Nephron (organoid): ENCODE measurements around the gene ATP5F1B.
A peak's percentile ranks its signal among the peaks of the same experiment; 100 is the strongest.

Experiments used
- H3K27ac Mint-ChIP-seq, 3 experiments: 2 replicates each; pipeline ENCODE4 v1.8.0; 2020; ENCODE audit warnings: mixed read lengths in 3 of 3, mild to moderate bottlenecking in 2 of 3, moderate library complexity in 1 of 3
- H3K27me3 Mint-ChIP-seq: 2 replicates; pipeline ENCODE4 v1.8.0; 2021; ENCODE audit warnings: low read depth, mild to moderate bottlenecking, moderate library complexity, mixed read lengths
- H3K36me3 Mint-ChIP-seq: 2 replicates; pipeline ENCODE4 v1.8.0; 2020; ENCODE audit warnings: low read depth, mixed read lengths
- H3K4me1 Mint-ChIP-seq: 2 replicates; pipeline ENCODE4 v1.8.0; 2020; ENCODE audit warnings: mixed read lengths
- H3K4me3 Mint-ChIP-seq, 3 experiments: 2 replicates each; pipeline ENCODE4 v1.8.0; 2020; ENCODE audit warnings: mild to moderate bottlenecking in 3 of 3, mixed read lengths in 3 of 3, moderate library complexity in 2 of 3
- H3K9me3 Mint-ChIP-seq: 2 replicates; pipeline ENCODE4 v1.8.0; 2020; ENCODE audit warnings: mixed read lengths
- CTCF ChIP-seq, 3 experiments: fragments of 200-600 bp; sonication (generic); IDR thresholded peaks; one replicate each; pipeline ENCODE4 v1.5.0; 2021; ENCODE audit warnings: antibody characterized with exemption in 3 of 3; ENCODE audit not compliant: unreplicated experiment in 3 of 3

The ATP5F1B gene

GRCh38 chr12:56645717-56646446 is at the start of gene ATP5F1B:
TSS of gene ATP5F1B (minus strand) at chr12:56645984. CDS start at chr12:56645963, 21 bp downstream.
- Mint-ChIP-seq H3K4me3 (peak within 1 kb of the TSS; percentile 83 to 100 (median 99)), H3K4me1 (peaks cover 18% of the 10 kb centered on the region), H3K27ac (peak within 1 kb of the TSS; percentile 90 to 98 (median 98)), H3K36me3 (peaks cover 41% of the 10 kb centered on the region), H3K27me3 (no peaks in the 10 kb centered on the region), H3K9me3 (no peaks in the 10 kb centered on the region)
- TF ChIP-seq CTCF (IDR thresholded peaks at IDR 0.05; ENCODE audit: unreplicated experiment in 3 of 3), result no peak

- Mint-ChIP-seq H3K27me3 (no peaks in the 10 kb centered on the region), H3K4me1 (peaks cover 18% of the 10 kb centered on the region), H3K27ac (no peak overlapping the region), H3K4me3 (peak overlapping the region in 1 of 3 experiments; percentile 39), H3K9me3 (no peaks in the 10 kb centered on the region), H3K36me3 (no peaks in the 10 kb centered on the region)
- TF ChIP-seq CTCF (IDR thresholded peaks at IDR 0.05; ENCODE audit: unreplicated experiment in 3 of 3), result no peak
Measured at GRCh38 chr12:56694161-56694560, 48.4 kb upstream of the ATP5F1B start.

- Mint-ChIP-seq H3K4me3 (peak overlapping the region; percentile 99 to 100 (median 99)), H3K9me3 (no peaks in the 10 kb centered on the region), H3K36me3 (peaks cover 19% of the 10 kb centered on the region), H3K27me3 (no peaks in the 10 kb centered on the region), H3K4me1 (peaks cover 26% of the 10 kb centered on the region), H3K27ac (peak overlapping the region; percentile 99 to 100 (median 99))
- no peak for TF ChIP-seq CTCF (IDR thresholded peaks at IDR 0.05; ENCODE audit: unreplicated experiment in 3 of 3)
Measured at GRCh38 chr12:56688846-56689109, 43.0 kb upstream of the ATP5F1B start.

- Mint-ChIP-seq H3K27ac (peak within 1 kb of the TSS; percentile 99 to 100 (median 99)), H3K4me1 (peaks cover 27% of the 10 kb centered on the region), H3K27me3 (no peaks in the 10 kb centered on the region), H3K9me3 (no peaks in the 10 kb centered on the region), H3K36me3 (peaks cover 20% of the 10 kb centered on the region), H3K4me3 (peak within 1 kb of the TSS; percentile 99 to 100 (median 99))
- no peak for TF ChIP-seq CTCF (IDR thresholded peaks at IDR 0.05; ENCODE audit: unreplicated experiment in 3 of 3)
Measured at GRCh38 chr12:56688129-56688845, 42.5 kb upstream of the ATP5F1B start, which contains the start of gene PTGES3. TSS of gene PTGES3 (minus strand) at chr12:56688284. CDS start at chr12:56687999, 285 bp downstream.

- no peaks in the 10 kb centered on the region for H3K9me3 Mint-ChIP-seq
- peaks cover 27% of the 10 kb centered on the region for H3K4me1 Mint-ChIP-seq
- peak overlapping the region; percentile 99 to 100 (median 99) for H3K4me3 Mint-ChIP-seq
- no peak for TF ChIP-seq CTCF (IDR thresholded peaks at IDR 0.05; ENCODE audit: unreplicated experiment in 3 of 3)
- H3K36me3 Mint-ChIP-seq, result peaks cover 20% of the 10 kb centered on the region
- no peaks in the 10 kb centered on the region for H3K27me3 Mint-ChIP-seq
- H3K27ac Mint-ChIP-seq, result peak overlapping the region; percentile 99 to 100 (median 99)
Measured at GRCh38 chr12:56687223-56688128, 41.7 kb upstream of the ATP5F1B start.
